Amniotic stem cell (primary cell): ENCODE results near the gene DOCK4.
A peak's percentile ranks its signal among the peaks of the same experiment; 100 is the strongest.

Experiments used
- DNase-seq: peaks from one replicate; lab custom pipeline; 2025; lab: John Stamatoyannopoulos, UW

The DOCK4 gene

DNA sequence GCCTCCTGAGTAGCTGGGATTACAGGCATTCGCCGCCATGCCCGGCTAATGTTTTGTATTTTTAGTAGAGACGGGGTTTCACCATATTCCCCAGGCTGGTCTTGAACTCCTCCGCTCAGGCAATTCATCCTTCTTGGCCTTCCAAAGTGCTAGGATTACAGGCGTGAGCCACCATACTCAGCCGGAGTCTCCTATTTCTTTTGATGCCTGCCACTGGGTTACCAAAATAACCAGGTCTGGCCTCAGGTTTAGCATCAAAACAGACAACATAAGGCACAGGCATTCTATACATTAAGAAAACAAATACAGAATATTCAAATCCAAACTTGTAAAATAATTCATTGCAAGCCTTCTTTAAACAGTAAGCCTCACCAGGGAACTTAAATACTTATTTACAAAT, 354.1 kb downstream of the DOCK4 start:
- no peak for DNase-seq

- DNase-seq = no peak
Observed at GRCh38 chr7:111846898-111847297, 359.3 kb downstream of the DOCK4 start.

DNA sequence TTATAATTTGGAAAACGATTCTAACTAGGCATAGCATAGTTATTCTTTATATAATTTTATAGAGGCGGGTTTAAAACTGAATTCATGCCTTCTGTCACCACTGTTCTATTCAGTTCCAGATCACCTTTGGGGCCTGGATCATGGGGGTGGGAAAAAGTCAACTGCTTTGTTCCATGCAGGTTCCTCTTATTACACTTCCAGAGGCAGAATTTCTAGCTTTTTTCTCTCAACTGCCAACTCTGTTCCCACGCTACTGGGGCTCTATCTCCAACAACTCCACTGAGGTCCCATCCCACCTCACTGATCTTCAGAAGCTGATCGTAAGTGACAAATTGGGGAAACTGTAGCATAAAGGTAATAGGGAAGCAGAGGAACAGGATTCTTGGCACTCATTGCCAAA, 360.3 kb downstream of the DOCK4 start:
- DNase-seq = no peak

GRCh38 chr7:111844904-111845671, 361.1 kb downstream of the DOCK4 start:
- no peak for DNase-seq

- no peak for DNase-seq
Observed at GRCh38 chr7:111842491-111842890, 363.7 kb downstream of the DOCK4 start.

GRCh38 chr7:111841596-111842205, 364.5 kb downstream of the DOCK4 start:
- DNase-seq = no peak

DNA sequence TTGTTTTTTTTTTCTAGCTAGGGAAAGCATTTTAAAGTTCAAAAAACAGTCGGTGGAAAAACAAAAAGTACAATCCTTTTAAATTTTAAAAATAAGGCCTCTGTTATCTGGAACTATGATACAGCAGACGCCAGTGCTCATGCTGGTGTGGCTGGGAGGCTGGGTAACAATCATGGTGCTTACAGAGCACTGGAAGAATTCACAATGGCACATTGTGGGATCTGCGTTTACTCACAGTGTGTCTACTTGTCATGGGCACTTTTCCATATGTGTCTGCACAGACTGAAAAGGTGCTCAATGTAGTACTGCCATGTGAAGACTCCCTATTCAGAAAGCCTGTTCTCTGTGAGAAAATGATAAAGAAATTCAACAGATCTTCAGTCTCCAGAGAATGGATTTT, 365.7 kb downstream of the DOCK4 start:
- DNase-seq = no peak

GRCh38 chr7:111839261-111839660, 366.9 kb downstream of the DOCK4 start:
- DNase-seq = no peak

- DNase-seq = no peak
Observed at GRCh38 chr7:111836592-111836991, 369.6 kb downstream of the DOCK4 start.

- DNase-seq = peak; percentile 70
Observed at GRCh38 chr7:111835066-111835465, 371.1 kb downstream of the DOCK4 start.

GRCh38 chr7:111834367-111834766, 371.8 kb downstream of the DOCK4 start:
- DNase-seq = no peak

DNA sequence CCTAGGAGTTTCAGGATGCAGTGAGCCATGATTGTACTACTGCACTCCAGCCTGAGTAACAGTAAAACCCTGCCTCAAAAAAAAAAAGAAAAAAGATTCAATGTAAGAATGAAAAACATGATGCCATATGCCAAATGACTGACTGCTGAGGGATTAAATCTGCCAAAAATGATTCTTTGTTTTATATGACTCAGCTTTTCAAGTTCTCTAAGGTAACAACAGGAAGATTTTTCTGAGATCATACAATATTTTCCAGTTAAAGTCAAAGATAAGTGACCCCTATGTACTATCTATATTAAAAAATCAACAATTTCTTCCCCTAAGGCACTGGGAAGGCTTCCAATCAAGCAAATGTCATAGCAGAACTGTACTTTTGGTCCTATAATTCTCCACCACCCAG, 372.7 kb downstream of the DOCK4 start:
- no peak for DNase-seq

DNA sequence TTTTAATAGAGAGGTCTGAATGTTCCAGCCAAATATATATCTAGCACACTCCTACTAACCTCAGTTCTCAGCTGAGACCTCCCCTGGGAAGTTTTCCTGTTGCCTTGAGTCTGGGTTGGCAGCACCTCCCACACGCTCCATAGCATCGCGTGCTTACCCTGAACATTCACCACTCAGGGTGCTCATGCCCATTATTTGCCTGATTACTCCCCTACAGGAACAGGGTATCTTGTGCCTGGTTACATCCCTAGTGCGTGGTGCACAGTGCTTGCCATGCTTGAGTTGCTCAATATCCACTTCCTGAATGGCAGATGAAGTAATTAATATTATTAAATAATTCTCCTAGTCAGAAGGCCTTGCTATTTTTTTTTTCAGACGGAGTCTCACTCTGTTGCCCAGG, 374.0 kb downstream of the DOCK4 start:
- DNase-seq = no peak

- no peak for DNase-seq
Observed at GRCh38 chr7:111829221-111829620, 377.0 kb downstream of the DOCK4 start.

DNA sequence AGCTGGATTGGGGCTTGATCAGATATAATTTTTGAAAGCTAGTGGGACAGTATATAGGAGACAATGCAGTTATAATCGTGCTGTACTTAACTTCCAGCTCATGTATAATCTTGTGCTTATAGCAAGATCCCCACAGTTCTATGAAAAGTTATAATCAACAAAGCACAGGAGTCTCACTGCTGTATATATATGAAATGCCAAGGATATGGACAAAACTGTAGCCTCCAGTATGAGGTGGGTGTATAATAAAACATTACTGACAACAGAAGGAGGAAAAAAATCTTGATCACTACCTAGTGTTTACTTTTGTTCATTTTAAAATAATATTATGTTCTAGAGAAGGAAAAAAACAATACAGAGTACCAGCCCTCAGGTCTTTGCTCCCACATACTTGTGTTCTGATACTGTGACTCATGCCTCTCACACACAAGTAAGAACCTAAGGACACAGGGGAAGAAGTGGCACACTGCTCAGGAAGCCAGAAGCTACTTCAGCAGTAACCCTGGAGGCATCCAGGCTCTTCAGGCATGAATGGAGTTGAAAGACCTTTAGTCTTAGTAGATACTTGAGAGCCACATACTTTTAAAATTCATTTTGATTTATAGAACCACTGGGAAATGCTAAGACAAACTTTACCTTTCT, 378.2 kb downstream of the DOCK4 start:
- DNase-seq = peak; percentile 58

GRCh38 chr7:111825046-111825445, 381.2 kb downstream of the DOCK4 start:
- no peak for DNase-seq

DNA sequence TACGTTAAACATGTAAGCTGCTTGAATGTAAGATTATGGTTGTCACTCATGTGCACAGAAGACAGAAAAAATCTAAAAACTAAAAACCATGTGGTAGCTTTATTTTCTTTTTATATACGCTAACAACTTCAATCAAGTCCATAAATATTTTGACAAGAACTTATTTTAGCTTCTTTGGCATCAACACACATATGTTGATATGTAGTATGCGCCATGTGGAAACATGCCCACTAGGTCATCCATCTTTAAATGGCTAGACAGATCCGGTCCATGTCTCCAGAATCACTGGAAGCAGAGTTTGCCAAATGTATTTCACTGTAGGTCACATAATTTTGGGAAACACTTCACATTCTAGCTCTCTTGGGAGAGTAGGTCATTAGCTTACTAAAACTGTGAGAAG, 382.4 kb downstream of the DOCK4 start:
- DNase-seq = no peak

- no peak for DNase-seq
Observed at GRCh38 chr7:111821046-111821445, 385.2 kb downstream of the DOCK4 start.

DNA sequence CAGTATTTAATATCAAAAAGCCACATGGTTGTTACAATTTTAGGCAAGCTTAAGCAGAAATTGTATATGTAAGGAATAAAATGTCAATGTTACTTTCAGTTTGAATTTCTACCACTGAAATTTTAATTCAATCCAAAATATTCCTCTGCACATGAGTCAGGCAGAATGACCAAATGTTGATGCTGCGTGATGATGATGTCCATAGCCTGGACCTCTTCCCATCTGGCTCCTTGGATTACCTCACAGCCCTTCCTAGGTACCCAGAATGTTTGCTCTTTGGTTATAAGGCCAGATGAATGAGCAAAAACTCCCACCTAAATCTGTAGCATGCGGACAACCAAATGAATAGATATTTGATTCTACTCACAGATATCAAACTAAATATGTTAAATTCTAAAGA, 385.6 kb downstream of the DOCK4 start:
- DNase-seq = no peak

DNA sequence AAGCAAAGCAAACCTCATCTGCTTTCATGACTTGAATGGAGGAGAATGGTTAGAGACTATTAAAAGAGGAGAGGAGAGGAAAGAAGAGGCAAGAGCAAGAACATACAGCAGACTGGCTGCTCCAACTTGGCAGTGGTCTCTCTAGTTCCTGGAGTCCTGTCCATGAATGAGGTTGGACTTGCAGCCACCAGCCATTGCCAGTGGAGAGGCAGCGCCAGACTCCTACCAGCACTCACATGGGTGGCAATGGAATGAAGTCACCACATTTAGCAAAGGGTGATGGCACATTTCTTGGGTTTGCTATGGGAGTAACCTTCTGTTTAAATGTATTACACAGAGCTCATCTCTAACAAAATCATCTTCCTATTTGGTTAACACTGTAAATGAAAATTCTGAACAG, 386.1 kb downstream of the DOCK4 start:
- DNase-seq = no peak

DNA sequence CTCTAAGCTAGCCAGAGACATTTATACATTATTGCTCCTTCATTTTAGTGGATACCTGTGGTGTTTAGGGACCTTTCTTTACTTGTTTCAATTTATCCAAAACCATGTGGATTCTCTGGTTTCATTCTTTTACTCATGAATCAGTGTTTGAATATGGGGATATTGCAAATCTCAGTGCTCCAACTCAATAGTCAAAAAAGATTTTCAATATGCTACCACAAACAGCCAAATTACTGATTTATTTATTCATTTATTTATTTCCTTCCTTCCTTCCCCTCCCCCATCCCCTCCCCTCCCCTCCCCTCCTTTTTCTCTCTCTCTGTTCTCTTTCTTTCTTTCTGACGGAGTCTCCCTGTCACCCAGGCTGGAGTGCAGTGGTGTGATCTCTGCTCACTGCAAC, 390.8 kb downstream of the DOCK4 start:
- no peak for DNase-seq

DNA sequence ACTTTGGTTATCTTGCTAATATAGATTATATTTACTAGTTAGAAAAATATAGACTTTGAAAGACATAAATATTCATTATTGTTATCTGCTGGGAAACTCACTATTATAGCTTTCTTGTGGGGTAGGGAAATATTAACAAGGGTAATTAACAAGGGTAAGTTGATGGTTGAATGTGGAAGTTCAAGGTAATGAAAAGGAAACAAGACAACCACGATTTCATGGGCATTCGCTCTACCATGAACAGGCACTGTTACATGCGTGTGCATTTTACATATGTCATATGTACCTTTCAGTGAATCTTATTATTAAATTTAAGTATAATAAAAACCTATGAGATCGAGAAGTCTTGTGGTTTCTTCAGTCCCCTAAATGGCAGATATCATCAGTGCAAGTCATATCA, 392.9 kb downstream of the DOCK4 start:
- DNase-seq = no peak

GRCh38 chr7:111806232-111806631, 400.0 kb downstream of the DOCK4 start:
- DNase-seq = no peak
